ENCODE measurements around the gene QDPR.

The QDPR gene

DNA sequence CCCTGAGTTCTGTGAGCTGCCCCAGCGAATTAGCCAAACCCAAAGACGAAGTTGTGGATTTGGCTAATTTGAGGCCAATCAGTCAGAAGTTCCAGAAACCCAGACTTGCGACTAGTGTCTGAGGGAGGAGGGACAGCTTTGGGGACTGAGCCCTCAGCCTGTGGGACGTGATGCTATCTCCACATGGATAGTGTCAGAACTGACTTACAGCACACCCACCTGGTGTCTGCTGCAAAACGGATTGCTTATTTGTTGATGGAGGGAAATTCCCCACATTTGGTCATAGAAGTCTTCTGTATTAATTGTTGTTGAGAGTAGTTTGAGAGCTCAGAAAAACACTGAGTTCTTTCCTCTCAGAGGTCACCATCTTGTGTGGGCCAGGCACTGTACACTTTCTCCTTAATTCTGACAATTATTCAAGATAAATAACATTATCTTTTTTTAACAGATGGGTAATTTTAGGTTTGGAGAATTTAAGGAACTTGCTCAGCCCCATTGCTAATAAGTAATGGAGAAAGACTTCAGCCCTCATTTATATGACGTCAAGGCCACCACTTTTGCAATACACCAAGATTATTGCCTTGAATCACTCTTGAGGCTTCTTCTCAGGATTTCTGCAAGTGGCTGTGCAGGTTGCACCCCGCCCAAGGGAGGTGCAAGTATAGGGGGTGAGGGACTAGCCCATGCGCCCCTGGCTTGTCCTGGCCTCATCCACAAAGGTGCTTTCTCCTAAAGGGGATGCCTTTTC, 19.8 kb upstream of the QDPR start:
- ChIA-PET POLR2A (no interaction called here), CTCF (no interaction called here)
- TF ChIP-seq ARNT (IDR thresholded peaks at IDR 0.05) (no peak), TARDBP (IDR thresholded peaks at IDR 0.05) (no peak), LEF1 (IDR thresholded peaks at IDR 0.05; ENCODE audit: borderline replicate concordance) (no peak), CTBP1 (IDR thresholded peaks at IDR 0.05; ENCODE audit: borderline replicate concordance) (no peak), HDGF (IDR thresholded peaks at IDR 0.05; ENCODE audit: borderline replicate concordance) (no peak), FOXM1 (IDR thresholded peaks at IDR 0.05; ENCODE audit: borderline replicate concordance) (no peak), SUZ12 (IDR thresholded peaks at IDR 0.05) (no peak), FOXK2 (IDR thresholded peaks at IDR 0.05) (no peak)
- no peak for DNase-seq (ENCODE audit: extremely low spot score)

- CTCF ChIA-PET = interaction anchor here (0.6 kb wide), 1 partner anchor 922 kb away, joined by 4 read pairs; no protein-coding TSS in a partner anchor
- no peak for DNase-seq (ENCODE audit: extremely low spot score)
- POLR2A ChIA-PET = no interaction called here
- TF ChIP-seq ZNF384 (IDR thresholded peaks at IDR 0.05) (no peak), SUZ12 (IDR thresholded peaks at IDR 0.05) (no peak), BHLHE40 (IDR thresholded peaks at IDR 0.05; ENCODE audit: borderline replicate concordance) (no peak), FOXM1 (IDR thresholded peaks at IDR 0.05; ENCODE audit: borderline replicate concordance) (no peak), FOXK2 (IDR thresholded peaks at IDR 0.05) (no peak), TARDBP (IDR thresholded peaks at IDR 0.05) (no peak), FOXA1 (IDR thresholded peaks at IDR 0.05) (no peak)
Measured at GRCh38 chr4:17528551-17529165, 16.8 kb upstream of the QDPR start.

DNA sequence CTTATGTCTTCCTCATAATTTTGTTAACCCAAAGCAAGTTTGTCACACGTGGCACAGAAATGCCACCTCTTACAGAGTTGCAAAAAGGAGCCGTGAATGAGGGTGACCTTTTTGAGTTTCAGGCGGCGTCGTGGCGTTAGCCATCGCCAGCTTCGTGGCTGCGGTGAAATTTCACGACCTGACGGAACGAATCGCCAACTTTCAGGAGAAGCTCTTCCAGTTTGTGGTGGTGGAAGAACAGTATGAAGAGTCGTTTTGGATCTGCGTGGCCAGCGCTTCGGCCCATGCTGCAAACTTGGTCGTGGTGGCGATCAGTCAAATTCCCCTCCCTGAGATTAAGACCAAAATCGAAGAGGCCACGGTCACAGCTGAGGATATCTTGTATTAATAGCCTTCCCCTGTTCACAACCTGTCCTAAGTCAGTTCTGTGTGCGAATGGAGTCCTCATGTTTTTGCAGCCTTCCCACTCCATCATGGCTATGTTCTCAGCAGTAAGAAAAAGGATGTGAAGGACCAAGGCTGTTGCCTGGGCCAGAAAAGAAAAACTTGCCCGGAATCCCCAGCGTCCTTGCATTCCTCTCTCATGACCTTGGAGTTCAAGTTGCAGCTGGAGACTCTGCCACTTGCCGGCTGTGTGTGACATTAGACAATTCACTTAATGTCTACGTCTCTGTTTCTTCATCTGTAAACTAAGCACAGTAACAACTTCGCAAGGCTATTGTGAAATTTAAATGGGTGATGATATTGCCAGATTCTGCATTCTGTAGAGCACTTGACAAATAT, 15.0 kb upstream of the QDPR start:
- ChIA-PET CTCF (no interaction called here), POLR2A (no interaction called here)
- no peak for DNase-seq (ENCODE audit: extremely low spot score)
- no peak for TF ChIP-seq BHLHE40 (IDR thresholded peaks at IDR 0.05; ENCODE audit: borderline replicate concordance)
- TF ChIP-seq L3MBTL2 (conservative IDR thresholded peaks at IDR 0.05) = no peak
- TF ChIP-seq FOXA1 (IDR thresholded peaks at IDR 0.05) = no peak
- no peak for TF ChIP-seq SP1 (IDR thresholded peaks at IDR 0.05)
- no peak for TF ChIP-seq ZNF384 (IDR thresholded peaks at IDR 0.05)
- TF ChIP-seq, protein P1, sequence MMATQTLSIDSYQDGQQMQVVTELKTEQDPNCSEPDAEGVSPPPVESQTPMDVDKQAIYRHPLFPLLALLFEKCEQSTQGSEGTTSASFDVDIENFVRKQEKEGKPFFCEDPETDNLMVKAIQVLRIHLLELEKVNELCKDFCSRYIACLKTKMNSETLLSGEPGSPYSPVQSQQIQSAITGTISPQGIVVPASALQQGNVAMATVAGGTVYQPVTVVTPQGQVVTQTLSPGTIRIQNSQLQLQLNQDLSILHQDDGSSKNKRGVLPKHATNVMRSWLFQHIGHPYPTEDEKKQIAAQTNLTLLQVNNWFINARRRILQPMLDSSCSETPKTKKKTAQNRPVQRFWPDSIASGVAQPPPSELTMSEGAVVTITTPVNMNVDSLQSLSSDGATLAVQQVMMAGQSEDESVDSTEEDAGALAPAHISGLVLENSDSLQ (IDR thresholded peaks at IDR 0.05) = no peak
- no peak for TF ChIP-seq HDGF (IDR thresholded peaks at IDR 0.05; ENCODE audit: borderline replicate concordance)
- no peak for TF ChIP-seq SUZ12 (IDR thresholded peaks at IDR 0.05)
- no peak for TF ChIP-seq ARNT (IDR thresholded peaks at IDR 0.05)
- no peak for TF ChIP-seq NFRKB (IDR thresholded peaks at IDR 0.05)
- TF ChIP-seq ELF4 (IDR thresholded peaks at IDR 0.05) = no peak

DNA sequence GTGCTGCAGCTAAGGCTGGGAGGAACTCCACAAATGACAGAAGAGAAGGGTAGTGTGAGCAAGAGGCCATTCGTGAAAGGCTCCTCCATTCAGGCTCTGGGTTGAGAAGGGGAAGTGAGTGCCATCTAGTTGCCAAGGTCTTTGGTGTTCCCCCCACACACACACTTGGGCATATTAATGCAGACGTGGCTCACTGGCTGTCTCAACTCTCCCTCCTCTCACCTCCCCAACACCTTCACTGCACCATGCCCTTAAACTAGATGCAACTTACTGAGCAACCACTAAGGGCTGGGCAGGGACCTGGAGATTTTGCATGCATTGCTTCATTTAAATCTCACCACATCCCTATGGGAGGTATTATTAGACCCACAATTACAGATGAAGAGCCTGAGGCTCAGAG, 11.8 kb upstream of the QDPR start:
- TF ChIP-seq NFRKB (IDR thresholded peaks at IDR 0.05) (no peak), CTBP1 (IDR thresholded peaks at IDR 0.05; ENCODE audit: borderline replicate concordance) (no peak), SP1 (IDR thresholded peaks at IDR 0.05) (no peak), ELF4 (IDR thresholded peaks at IDR 0.05) (no peak), ZNF384 (IDR thresholded peaks at IDR 0.05) (no peak), FOXM1 (IDR thresholded peaks at IDR 0.05; ENCODE audit: borderline replicate concordance) (no peak), FOXA1 (IDR thresholded peaks at IDR 0.05) (no peak), TARDBP (IDR thresholded peaks at IDR 0.05) (no peak), L3MBTL2 (conservative IDR thresholded peaks at IDR 0.05) (no peak), FOXK2 (IDR thresholded peaks at IDR 0.05) (no peak), LEF1 (IDR thresholded peaks at IDR 0.05; ENCODE audit: borderline replicate concordance) (no peak), ARNT (IDR thresholded peaks at IDR 0.05) (no peak)
- POLR2A ChIA-PET = no interaction called here
- CTCF ChIA-PET = no interaction called here
- DNase-seq (ENCODE audit: extremely low spot score) = no peak

DNA sequence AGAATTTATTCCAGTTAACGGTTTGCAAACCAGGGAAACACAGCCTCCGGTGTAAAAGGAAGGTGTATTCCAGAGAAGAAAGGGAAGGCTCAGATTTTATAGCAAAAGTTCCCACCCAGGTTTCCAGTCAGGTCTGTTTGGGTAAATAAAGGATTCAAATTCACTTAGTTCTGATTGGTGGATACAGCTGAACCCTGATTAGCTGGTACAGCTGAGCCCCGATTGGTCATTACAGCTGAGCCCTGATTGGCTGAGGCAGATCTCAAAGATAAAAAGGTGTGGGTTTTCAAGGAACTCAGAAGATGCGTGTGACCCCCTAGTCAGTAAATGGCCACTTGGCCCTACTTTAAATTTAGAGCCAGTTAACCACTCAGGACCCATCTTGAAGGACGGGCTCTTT, 9.7 kb upstream of the QDPR start:
- ChIA-PET POLR2A (no interaction called here), CTCF (no interaction called here)
- no peak for DNase-seq (ENCODE audit: extremely low spot score)
- TF ChIP-seq FOXK2 (IDR thresholded peaks at IDR 0.05) (no peak), L3MBTL2 (conservative IDR thresholded peaks at IDR 0.05) (no peak), FOXM1 (IDR thresholded peaks at IDR 0.05; ENCODE audit: borderline replicate concordance) (no peak), HDGF (IDR thresholded peaks at IDR 0.05; ENCODE audit: borderline replicate concordance) (no peak), CTBP1 (IDR thresholded peaks at IDR 0.05; ENCODE audit: borderline replicate concordance) (no peak), ARNT (IDR thresholded peaks at IDR 0.05) (no peak), LEF1 (IDR thresholded peaks at IDR 0.05; ENCODE audit: borderline replicate concordance) (no peak), TARDBP (IDR thresholded peaks at IDR 0.05) (no peak), SUZ12 (IDR thresholded peaks at IDR 0.05) (no peak)

- no peak for DNase-seq (ENCODE audit: extremely low spot score)
- POLR2A ChIA-PET = no interaction called here
- TF ChIP-seq SP1 (IDR thresholded peaks at IDR 0.05) (no peak), CTBP1 (IDR thresholded peaks at IDR 0.05; ENCODE audit: borderline replicate concordance) (no peak)
- CTCF ChIA-PET = no interaction called here
Measured at GRCh38 chr4:17517664-17518063, 5.8 kb upstream of the QDPR start.

GRCh38 chr4:17516980-17517379, 5.1 kb upstream of the QDPR start:
- no peak for DNase-seq (ENCODE audit: extremely low spot score)
- TF ChIP-seq SP1 (IDR thresholded peaks at IDR 0.05) (no peak), FOXM1 (IDR thresholded peaks at IDR 0.05; ENCODE audit: borderline replicate concordance) (no peak), ZNF384 (IDR thresholded peaks at IDR 0.05) (no peak), BHLHE40 (IDR thresholded peaks at IDR 0.05; ENCODE audit: borderline replicate concordance) (no peak), ARNT (IDR thresholded peaks at IDR 0.05) (no peak)
- POLR2A ChIA-PET = no interaction called here
- CTCF ChIA-PET = interaction anchor here (0.6 kb wide), 1 partner anchor 23 kb away, joined by 3 read pairs; no protein-coding TSS in a partner anchor

All from HEK293T (cell line).